DND-41 (cell line): ENCODE results near the gene CHD1.

Experiments
- EZH2 ChIP-seq: IDR thresholded peaks from 3 replicates; pipeline ENCODE4 v1.6.1; 2012; ENCODE audit warnings: borderline replicate concordance, low read depth, mild to moderate bottlenecking, moderate library complexity, low read length, inconsistent platforms; ENCODE audit not compliant: severe bottlenecking
- TF ChIP-seq, protein P1 (sequence below): IDR thresholded peaks from 2 replicates; pipeline ENCODE4 v1.5.1; 2012; ENCODE audit warnings: borderline replicate concordance, low read length, moderate library complexity, mild to moderate bottlenecking; ENCODE audit not compliant: poor library complexity, severe bottlenecking; ENCODE audit errors: extremely low read depth

DNA sequence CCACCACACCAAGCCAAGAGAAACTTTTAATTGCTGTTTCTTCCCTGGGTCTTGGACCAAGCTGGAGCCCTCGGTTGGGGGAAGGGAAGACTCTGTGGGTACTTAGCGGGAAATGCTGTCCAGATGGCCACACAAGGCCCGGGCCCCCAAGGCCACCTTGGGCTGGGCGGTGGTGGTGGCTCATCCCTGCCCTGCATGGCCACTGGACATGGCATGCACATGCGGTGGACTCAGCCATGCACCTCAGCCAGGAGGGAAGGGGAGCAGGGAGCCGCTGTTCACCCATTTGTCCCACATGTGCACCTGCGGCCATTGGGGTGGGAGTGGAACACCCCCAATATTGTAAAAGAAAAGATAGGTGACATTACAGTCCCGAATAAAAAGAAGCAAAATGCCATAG is 82.9 kb downstream of the CHD1 start:
- TF ChIP-seq, protein P1, sequence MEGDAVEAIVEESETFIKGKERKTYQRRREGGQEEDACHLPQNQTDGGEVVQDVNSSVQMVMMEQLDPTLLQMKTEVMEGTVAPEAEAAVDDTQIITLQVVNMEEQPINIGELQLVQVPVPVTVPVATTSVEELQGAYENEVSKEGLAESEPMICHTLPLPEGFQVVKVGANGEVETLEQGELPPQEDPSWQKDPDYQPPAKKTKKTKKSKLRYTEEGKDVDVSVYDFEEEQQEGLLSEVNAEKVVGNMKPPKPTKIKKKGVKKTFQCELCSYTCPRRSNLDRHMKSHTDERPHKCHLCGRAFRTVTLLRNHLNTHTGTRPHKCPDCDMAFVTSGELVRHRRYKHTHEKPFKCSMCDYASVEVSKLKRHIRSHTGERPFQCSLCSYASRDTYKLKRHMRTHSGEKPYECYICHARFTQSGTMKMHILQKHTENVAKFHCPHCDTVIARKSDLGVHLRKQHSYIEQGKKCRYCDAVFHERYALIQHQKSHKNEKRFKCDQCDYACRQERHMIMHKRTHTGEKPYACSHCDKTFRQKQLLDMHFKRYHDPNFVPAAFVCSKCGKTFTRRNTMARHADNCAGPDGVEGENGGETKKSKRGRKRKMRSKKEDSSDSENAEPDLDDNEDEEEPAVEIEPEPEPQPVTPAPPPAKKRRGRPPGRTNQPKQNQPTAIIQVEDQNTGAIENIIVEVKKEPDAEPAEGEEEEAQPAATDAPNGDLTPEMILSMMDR, result no peak
- no peak for TF ChIP-seq EZH2
